GM21526 (cell line): ENCODE results near the gene PCDH7.

ENCODE experiments used
- ATAC-seq: cut with Tn5 transposase; IDR thresholded peaks from one replicate; pipeline ENCODE4 v1.9.1; 2021; ENCODE audit warnings: moderate library complexity; ENCODE audit not compliant: unreplicated experiment, low FRiP score

PCDH7 gene, protein sequence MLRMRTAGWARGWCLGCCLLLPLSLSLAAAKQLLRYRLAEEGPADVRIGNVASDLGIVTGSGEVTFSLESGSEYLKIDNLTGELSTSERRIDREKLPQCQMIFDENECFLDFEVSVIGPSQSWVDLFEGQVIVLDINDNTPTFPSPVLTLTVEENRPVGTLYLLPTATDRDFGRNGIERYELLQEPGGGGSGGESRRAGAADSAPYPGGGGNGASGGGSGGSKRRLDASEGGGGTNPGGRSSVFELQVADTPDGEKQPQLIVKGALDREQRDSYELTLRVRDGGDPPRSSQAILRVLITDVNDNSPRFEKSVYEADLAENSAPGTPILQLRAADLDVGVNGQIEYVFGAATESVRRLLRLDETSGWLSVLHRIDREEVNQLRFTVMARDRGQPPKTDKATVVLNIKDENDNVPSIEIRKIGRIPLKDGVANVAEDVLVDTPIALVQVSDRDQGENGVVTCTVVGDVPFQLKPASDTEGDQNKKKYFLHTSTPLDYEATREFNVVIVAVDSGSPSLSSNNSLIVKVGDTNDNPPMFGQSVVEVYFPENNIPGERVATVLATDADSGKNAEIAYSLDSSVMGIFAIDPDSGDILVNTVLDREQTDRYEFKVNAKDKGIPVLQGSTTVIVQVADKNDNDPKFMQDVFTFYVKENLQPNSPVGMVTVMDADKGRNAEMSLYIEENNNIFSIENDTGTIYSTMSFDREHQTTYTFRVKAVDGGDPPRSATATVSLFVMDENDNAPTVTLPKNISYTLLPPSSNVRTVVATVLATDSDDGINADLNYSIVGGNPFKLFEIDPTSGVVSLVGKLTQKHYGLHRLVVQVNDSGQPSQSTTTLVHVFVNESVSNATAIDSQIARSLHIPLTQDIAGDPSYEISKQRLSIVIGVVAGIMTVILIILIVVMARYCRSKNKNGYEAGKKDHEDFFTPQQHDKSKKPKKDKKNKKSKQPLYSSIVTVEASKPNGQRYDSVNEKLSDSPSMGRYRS (N-terminal part only)

DNA sequence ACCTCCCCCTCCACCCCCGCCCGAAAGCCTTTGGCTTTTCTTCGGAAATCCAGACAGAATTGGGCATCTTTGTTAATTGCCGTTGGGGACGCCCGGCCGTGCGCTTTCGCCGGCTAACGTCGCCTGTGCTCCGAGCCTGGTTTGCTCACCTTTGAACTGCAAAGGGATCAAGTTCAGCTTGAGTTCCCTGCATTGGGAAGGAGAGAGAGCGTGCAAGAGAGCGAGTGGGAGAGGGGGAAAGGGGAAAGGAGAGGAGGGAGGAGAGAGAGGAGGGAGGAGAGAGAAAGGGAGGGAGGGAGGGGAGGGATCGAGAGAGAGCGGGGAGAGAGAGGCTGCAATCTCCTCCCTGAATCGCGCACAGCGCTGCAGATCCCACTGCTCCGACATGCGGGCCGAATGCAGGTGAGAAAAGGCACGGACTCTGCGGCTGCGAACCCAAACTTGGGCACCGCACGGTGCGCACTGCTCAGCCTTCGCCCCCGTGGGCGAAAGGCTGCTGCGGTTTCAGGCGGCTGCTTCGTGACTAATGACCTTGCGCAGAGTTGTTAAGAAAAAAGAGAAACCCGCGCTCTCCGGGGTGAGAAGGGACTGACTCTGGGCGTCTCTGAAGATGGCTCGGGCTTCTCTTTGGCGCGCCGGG lies at the start of gene PCDH7:
PCDH7 (plus strand) TSS at position 349 of the 640 bp plus-strand sequence. CDS start 1,054 bp downstream, outside the sequence.
- ATAC-seq = no peak

DNA sequence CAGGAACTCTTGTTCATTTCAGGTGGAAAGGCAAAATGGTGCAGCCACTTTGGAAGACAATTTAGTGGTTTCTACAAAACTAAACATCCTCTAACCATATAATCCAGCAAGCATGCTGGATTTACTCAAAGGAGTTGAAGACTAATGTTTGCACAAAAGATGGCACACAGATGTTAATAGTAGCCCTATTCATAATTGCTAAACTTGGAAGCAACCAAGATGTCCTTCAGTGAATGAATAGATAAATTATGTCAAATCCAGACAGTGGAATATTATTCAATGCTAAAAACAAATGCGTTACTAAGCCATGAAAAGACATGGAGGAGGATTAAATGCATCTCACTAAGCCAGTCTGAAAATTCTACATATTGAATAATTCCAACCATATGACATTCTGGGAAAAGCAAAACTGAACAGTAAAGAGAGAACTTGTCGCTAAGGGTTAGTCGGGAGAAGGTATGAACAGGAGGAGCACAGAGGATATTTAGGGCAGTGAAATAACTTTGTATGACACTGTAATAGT lies 48.2 kb upstream of the PCDH7 start:
- no peak for ATAC-seq

DNA sequence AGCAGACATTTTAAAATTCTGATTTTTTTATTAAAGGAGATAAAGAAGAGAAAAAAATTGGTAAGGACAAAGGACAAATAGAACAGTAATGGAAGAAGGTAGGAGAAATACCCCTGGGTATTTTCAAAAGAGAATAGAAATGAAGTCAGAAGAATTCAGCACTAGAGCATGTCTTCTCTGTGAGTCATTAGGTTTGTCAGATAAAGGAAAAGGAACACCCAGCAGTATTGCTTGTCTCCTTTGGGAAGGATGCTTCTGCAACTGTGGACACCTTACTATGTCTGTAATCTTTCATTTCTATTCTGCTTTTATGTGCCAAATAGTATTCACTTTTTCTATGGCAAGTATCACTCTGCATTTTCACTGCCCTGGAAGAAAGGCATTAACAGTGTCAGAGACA lies 24.0 kb upstream of the PCDH7 start:
- no peak for ATAC-seq

DNA sequence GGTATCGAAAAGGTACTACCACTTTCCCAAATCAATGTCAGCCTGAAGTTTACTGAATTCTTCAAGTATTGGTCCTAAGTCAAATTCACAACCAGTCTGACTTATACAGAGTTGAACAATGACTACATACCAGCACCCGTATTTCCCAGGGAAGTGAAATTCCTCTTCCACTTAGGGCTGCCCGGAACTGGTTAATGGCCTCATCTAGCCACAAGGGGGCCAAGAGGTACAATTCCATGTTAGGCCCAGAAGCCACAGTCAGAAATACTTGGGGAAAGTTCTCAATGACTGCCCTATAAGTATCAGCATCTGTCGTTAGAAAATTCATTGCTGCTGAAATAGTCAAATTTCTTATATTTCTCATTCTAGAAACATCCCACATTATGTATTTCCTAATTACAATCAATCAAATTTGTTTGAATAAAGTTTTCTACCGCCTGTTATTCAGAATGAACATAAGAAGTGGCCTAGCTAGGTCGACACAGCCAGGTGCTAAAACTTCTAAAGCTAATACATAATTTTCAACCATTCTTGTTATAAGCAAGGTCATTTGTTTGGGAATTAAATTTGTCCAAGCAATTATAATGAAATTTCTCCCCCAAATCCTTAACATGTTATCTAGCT lies 5.6 kb upstream of the PCDH7 start:
- no peak for ATAC-seq

DNA sequence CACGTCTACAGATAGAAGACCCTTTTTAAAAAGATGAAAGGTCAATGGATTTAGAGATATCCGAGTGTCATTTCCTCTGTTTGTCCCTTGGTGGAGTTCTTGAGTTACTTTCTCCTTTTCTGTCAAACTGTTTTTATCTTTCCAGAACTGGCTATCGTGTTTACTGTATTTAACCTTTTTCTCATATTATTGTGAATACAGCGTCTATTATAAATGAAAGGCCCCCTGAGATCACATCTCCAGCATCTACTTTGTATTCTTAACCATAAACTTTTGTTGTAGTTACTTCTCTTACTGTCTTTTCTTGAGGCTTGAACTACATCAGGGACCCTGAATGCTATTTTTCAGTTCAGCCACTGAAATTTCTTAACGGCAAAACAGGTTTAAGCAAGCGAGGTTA lies 4.0 kb upstream of the PCDH7 start:
- no peak for ATAC-seq

DNA sequence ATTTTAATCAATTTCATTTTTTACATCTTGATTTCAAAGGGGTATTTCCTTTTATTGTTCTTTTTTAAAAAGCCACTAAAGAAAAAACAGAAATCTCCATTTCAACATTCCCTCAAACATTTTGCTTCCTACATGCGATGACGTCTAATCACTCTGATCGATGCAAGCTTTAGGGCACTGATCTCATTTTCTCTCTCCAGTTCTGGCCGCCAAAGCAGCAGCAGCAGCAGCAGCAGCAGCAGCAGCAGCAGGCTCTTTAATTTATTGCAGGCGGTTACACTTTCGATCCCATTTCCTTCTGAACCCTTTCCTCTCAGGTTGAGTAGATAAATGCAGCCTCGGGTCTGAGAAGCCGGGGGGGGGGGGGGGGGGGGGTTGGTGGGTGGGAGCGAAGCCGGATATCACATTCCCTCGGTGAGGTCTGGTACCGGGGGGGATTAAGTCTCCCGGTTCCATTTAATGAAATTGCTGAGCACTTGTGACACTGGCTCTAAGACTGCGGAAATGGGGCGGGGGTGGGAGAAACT lies 3.4 kb upstream of the PCDH7 start:
- ATAC-seq = no peak

DNA sequence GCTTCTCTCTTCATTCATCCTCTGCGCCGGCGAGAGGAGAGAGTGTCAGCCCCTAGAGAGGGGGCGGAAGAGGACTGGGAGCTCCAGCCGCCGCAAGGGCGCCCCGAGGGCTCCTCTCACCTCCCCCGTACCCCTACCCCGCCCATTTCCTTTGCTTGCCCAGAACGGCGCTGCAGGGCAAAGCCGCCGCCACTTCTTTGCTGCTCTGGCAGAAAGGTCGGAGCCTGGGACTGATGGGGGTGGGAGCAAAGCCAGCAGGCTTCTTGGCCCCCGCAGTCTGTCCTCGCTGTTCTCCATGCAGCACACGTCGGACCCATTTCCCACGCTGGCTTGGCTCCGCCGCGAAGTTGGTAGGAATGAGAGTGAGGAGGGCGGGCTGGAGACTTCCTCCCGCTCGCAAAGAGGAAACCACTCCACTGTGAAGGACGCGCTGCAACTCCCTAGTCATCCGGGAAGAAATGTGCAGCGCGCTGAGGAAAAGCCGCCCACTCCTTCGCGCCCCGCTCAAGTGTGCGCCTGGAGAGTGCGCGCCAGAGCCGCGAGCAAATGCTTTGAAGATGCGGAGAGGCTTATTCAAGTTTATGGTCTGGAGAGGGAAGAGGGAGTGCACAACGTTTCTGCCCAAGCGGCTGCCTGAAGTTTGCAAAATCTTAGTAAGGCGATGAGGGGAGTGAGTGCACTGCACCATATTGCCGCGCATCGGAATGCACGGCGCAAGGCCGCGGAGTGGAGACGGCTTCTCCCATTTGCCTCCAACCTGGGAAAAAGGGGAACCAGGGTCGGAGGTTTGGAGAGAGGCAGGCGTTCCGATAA lies 2.8 kb upstream of the PCDH7 start:
- ATAC-seq = no peak

DNA sequence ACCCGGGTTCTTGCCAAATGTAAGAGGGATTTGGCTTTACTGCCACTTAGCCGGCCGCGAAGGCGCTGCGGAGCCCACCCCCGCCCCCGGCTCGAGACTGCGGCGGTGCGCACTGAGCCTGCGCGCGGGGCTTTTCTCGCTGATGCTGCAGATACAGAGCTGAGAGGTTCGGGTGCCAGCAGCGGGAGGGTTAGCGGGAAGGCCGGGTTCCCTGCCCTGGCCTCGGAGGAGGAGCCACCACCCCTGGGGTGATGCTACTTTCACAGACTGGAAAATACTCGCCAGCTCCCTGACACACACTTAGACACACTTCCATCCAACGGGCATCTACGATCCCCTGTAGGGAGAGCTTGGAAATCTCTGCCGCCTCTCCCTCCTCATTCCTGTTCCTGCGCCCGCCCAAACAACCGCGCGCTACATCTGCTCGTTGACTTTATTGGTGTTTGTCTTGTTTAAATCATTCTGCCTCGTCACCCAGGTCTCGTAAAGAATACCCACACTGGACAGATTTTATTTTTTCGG lies 2.1 kb upstream of the PCDH7 start:
- no peak for ATAC-seq

DNA sequence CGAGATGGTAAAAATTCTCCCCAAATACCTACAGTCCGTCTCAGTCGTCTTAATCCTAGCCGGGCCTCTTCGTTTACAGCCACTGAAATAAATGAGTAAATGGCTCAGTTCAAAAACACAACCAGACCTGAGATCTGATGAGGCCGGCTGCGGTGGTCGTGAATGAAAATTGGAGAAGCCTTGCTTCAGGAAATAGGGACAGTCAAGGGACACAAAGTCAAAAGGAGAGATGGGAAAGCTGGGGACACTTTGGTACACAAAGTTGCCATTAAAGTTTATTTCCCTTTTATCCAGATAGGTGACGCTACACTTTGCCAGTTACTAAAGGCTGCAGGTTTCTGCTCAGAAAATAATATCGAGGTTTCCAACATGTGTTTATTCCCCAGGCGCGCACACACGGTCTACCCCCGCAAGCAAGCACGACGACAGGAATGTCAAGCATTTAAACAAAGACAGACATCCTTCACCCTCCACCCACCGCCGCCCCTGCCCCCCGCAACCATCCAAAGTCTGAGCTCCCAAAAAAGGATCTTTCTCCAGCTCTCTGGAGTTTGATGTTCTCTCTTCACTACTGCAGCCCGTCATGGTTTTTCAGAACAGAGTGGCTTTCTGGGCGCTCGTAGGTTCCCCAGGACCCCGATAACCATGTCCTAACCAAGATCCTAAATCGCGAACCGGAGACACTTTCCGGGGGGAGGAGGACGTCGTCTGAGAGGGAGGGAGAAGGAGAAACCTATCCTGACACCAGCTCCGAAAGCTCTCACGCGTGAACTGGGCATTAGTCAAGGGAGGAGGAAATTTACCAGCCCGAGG lies 1.3 kb upstream of the PCDH7 start:
- ATAC-seq = no peak

DNA sequence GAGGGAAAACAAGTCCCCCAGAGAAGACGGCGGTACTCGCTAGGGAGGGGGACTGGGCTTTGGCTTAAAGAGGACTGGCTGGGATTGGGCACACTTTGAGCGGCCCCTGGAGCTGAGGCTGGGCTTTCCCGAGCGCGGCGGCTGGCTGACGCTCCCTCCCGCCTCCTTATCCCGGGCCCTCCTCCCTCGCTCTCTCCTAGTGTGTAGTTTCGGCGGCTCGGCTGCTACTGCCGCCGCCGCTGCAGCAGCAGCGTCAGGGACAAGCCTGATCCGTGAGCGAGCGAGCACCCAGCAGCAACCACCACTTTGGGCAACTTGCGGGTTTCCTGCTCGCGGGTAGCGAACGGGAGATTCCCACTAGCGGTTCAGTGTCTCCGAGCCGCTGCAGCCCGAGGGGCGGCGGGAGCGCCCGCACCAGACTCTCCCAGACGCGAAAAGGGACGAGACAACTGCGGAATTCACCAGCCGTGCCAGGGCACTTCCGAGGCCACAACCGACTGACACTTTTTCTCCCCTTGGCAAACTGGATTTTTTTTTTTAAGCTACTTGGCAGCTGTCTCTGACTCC lies 632 bp upstream of the PCDH7 start:
- no peak for ATAC-seq

DNA sequence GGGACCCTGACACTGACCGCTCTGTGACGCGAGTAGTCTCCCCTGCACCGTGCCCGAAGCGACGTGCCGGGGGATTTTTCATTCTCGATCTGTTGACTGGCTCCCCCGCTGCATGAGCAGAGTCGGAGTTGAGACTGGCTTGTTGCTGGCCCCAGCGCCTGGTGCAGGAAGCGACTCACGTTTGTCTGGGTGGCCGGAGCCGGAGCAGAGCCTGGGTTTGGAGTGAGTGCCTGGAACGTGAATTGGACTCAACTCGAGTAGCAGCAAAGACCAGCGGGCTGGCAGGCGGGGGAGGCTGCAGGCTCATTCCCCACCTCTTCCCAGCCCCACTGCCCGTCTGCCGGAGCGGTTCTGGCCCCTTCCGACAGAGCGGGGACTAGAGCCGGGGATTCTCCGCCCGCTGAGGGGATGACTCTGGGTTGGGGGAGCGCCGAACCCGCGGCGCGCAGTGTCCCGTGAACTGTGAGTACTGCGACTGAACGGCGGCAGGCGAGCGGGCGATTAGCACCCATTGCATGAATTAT lies 554 bp downstream of the PCDH7 start:
- no peak for ATAC-seq

DNA sequence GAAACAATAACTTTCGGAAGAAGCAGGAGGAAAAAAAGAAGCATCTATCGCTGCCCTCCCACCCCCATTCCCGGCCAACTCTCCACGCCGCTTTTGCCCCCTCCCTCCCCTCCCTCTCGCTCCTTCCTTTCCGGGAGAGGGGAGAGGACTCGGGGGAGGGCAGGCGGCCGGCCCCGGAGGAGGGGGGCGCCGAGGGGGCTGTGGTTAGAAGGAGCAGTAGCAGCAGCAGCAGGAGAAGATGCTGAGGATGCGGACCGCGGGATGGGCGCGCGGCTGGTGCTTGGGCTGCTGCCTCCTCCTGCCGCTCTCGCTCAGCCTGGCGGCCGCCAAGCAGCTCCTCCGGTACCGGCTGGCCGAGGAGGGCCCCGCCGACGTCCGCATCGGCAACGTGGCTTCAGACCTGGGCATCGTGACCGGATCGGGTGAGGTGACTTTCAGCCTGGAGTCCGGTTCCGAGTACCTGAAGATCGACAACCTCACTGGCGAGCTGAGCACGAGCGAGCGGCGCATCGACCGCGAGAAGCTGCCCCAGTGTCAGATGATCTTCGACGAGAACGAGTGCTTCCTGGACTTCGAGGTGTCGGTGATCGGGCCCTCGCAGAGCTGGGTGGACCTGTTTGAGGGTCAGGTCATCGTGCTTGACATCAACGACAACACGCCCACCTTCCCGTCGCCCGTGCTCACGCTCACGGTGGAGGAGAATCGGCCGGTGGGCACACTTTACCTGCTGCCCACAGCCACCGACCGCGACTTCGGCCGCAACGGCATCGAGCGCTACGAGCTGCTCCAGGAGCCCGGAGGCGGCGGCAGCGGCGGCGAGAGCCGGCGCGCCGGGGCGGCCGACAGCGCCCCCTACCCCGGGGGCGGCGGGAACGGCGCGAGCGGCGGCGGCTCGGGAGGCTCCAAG lies 1.3 kb downstream of the PCDH7 start:
- ATAC-seq = no peak

DNA sequence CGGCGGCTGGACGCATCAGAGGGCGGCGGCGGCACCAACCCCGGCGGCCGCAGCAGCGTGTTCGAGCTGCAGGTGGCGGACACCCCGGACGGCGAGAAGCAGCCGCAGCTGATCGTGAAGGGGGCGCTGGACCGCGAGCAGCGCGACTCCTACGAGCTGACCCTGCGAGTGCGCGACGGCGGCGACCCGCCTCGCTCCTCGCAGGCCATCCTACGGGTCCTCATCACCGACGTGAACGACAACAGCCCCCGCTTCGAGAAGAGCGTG lies 1.9 kb downstream of the PCDH7 start:
- ATAC-seq = no peak

DNA sequence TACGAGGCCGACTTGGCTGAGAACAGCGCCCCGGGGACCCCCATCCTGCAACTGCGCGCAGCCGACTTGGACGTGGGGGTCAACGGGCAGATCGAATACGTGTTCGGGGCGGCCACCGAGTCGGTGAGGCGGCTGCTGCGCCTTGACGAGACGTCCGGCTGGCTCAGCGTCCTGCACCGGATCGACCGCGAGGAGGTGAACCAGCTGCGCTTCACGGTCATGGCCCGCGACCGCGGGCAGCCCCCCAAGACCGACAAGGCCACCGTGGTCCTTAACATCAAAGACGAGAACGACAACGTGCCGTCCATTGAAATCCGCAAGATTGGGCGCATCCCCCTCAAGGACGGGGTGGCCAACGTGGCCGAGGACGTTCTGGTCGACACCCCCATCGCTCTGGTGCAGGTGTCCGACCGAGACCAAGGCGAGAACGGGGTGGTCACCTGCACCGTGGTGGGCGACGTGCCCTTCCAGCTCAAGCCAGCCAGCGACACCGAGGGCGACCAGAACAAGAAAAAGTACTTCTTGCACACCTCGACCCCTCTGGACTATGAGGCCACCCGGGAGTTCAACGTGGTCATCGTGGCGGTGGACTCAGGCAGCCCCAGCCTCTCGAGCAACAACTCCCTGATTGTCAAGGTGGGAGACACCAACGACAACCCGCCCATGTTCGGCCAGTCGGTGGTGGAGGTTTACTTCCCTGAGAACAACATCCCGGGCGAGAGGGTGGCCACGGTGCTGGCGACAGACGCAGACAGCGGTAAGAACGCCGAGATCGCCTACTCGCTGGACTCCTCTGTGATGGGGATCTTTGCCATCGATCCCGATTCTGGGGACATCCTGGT lies 2.4 kb downstream of the PCDH7 start:
- ATAC-seq = no peak

DNA sequence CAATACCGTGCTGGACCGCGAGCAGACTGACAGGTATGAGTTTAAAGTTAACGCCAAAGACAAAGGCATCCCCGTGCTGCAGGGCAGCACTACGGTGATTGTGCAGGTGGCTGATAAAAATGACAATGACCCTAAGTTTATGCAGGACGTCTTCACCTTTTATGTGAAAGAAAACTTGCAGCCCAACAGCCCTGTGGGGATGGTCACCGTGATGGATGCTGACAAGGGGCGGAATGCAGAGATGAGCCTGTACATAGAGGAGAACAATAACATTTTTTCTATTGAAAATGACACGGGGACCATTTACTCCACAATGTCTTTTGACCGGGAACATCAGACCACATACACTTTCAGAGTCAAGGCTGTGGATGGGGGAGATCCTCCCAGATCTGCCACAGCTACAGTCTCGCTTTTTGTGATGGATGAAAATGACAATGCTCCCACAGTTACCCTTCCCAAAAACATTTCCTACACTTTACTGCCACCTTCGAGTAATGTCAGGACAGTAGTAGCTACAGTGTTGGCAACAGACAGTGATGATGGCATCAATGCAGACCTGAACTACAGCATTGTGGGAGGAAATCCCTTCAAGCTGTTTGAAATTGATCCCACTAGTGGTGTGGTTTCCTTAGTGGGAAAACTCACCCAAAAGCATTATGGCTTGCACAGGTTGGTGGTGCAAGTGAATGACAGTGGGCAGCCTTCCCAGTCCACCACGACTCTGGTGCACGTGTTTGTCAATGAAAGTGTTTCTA lies 3.2 kb downstream of the PCDH7 start:
- no peak for ATAC-seq
